ENCODE data around the gene SHISAL1. TPM values are rescaled to one million over a fixed set of nuclear protein-coding genes. Genes with fewer than 3 reads are reported as not detected.

SHISAL1 gene
- total RNA-seq, 1 donor from 2014 or later = 3.2 TPM

DNA sequence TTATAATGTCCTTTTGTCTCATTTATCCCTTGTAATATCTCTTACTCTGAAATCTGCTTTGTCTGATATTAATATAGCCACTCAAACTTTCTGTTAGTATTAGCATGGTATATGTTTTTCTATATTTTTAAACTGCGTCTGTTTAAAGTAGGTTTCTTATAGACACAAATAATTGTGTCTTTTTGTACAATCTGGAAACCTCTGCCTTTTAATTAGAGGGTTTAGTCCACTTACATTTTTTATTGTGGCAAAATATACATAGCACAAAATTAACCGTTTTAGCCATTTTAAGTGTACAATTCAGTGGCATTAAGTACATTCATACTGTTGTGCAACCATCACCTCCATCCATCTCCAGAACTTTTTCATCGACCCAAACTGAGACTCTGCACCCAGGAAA, 103.4 kb downstream of the SHISAL1 start:
- Mint-ChIP-seq H3K27ac (ENCODE audit: unreplicated experiment) (no peak overlapping the region), H3K27me3 (ENCODE audit: unreplicated experiment) (peaks cover 9% of the 10 kb centered on the region), H3K4me3 (ENCODE audit: unreplicated experiment) (no peak overlapping the region), H3K9me3 (ENCODE audit: unreplicated experiment) (peaks cover 5% of the 10 kb centered on the region), H3K4me1 (ENCODE audit: low read depth, unreplicated experiment) (peaks cover 13% of the 10 kb centered on the region), H3K36me3 (ENCODE audit: unreplicated experiment) (peaks cover 5% of the 10 kb centered on the region)
- TF ChIP-seq CTCF (IDR thresholded peaks at IDR 0.05; ENCODE audit: partially characterized antibody, unreplicated experiment) = no peak
- DNase-seq = no peak

DNA sequence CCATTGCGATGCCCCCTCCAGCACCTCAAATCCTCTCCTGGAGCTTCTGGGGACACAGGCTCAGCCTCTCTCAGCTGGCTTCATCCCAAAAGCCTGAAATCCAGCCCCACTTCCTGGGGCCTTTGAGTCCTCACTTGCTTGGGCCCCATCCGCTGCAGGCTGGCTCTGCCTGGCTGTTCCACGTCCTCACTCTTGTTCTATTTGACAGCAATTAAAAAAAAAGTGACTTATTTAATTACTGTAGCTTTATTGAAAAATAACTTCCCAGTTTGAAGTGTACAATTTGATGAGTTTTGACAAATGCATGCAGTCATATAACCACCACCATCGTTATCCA, 104.8 kb downstream of the SHISAL1 start:
- peaks cover 5% of the 10 kb centered on the region for H3K36me3 Mint-ChIP-seq (ENCODE audit: unreplicated experiment)
- H3K4me1 Mint-ChIP-seq (ENCODE audit: low read depth, unreplicated experiment) = peaks cover 13% of the 10 kb centered on the region
- H3K27ac Mint-ChIP-seq (ENCODE audit: unreplicated experiment) = no peak overlapping the region
- peaks cover 9% of the 10 kb centered on the region for H3K9me3 Mint-ChIP-seq (ENCODE audit: unreplicated experiment)
- DNase-seq = peak; percentile 5
- H3K27me3 Mint-ChIP-seq (ENCODE audit: unreplicated experiment) = peaks cover 11% of the 10 kb centered on the region
- H3K4me3 Mint-ChIP-seq (ENCODE audit: unreplicated experiment) = no peak overlapping the region
- no peak for TF ChIP-seq CTCF (IDR thresholded peaks at IDR 0.05; ENCODE audit: partially characterized antibody, unreplicated experiment)

DNA sequence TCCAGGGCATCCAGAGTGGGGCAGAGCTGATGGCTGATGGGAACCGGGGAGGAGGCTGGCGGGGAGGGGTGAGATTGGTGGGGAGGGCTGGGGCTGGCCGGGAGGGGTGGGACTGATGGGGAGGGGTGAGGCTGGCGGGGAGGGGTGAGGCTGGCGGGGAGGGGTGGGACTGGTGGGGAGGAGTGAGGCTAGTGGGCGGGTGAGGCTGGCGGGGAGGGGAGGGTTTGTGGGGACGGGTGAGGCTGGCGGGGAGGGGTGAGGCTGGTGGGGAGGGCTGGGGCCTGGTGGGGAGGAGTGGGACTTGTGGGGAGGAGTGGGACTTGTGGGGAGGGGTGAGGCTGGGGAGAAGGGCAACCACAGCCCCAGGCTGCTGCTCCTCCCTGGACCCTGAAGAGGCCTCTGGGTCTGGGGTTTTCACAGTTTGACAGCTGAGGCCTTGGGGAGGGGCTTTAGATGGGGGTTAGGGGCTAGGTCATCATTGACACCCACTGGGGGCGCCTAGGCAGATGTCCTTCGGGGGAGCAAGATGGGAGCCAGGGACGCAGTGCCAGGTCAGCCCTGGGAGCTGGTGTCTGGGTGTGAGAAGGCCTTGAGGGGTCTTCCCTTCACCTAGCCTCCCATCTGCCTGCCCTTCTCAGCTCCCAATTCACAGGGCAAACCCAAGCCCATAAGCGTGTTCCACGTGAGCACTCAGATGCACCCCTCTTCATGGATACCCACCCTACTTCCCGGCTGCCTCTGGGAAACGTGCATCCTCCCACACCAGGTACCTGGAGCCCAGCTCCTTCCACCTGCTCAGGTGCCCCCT, 105.4 kb downstream of the SHISAL1 start:
- DNase-seq = peak; percentile 11
- no peak overlapping the region for H3K4me3 Mint-ChIP-seq (ENCODE audit: unreplicated experiment)
- H3K27ac Mint-ChIP-seq (ENCODE audit: unreplicated experiment) = no peak overlapping the region
- no peak for TF ChIP-seq CTCF (IDR thresholded peaks at IDR 0.05; ENCODE audit: partially characterized antibody, unreplicated experiment)
- peaks cover 11% of the 10 kb centered on the region for H3K27me3 Mint-ChIP-seq (ENCODE audit: unreplicated experiment)
- H3K9me3 Mint-ChIP-seq (ENCODE audit: unreplicated experiment) = peaks cover 15% of the 10 kb centered on the region
- peaks cover 18% of the 10 kb centered on the region for H3K4me1 Mint-ChIP-seq (ENCODE audit: low read depth, unreplicated experiment)
- H3K36me3 Mint-ChIP-seq (ENCODE audit: unreplicated experiment) = peaks cover 5% of the 10 kb centered on the region

GRCh38 chr22:44206696-44207095, 106.1 kb downstream of the SHISAL1 start:
- peak; percentile 8 for DNase-seq
- Mint-ChIP-seq H3K9me3 (ENCODE audit: unreplicated experiment) (peaks cover 15% of the 10 kb centered on the region), H3K36me3 (ENCODE audit: unreplicated experiment) (peaks cover 5% of the 10 kb centered on the region), H3K27ac (ENCODE audit: unreplicated experiment) (no peak overlapping the region), H3K4me3 (ENCODE audit: unreplicated experiment) (no peak overlapping the region), H3K4me1 (ENCODE audit: low read depth, unreplicated experiment) (peaks cover 15% of the 10 kb centered on the region), H3K27me3 (ENCODE audit: unreplicated experiment) (peaks cover 11% of the 10 kb centered on the region)
- no peak for TF ChIP-seq CTCF (IDR thresholded peaks at IDR 0.05; ENCODE audit: partially characterized antibody, unreplicated experiment)

GRCh38 chr22:44206330-44206645, 106.5 kb downstream of the SHISAL1 start:
- peak; percentile 5 for DNase-seq
- Mint-ChIP-seq H3K27ac (ENCODE audit: unreplicated experiment) (no peak overlapping the region), H3K36me3 (ENCODE audit: unreplicated experiment) (peaks cover 5% of the 10 kb centered on the region), H3K4me3 (ENCODE audit: unreplicated experiment) (no peak overlapping the region), H3K4me1 (ENCODE audit: low read depth, unreplicated experiment) (peaks cover 10% of the 10 kb centered on the region), H3K9me3 (ENCODE audit: unreplicated experiment) (peaks cover 15% of the 10 kb centered on the region), H3K27me3 (ENCODE audit: unreplicated experiment) (peaks cover 8% of the 10 kb centered on the region)
- TF ChIP-seq CTCF (IDR thresholded peaks at IDR 0.05; ENCODE audit: partially characterized antibody, unreplicated experiment) = no peak

Data from glutamatergic neuron (in vitro differentiated cells).